Stomach (tissue), 9 donors: ENCODE measurements around the gene GRK3. TPM values are rescaled to one million over a fixed set of nuclear protein-coding genes. Genes with fewer than 3 reads are reported as not detected.

Experiments used
- DNase-seq, 2 donors: peaks; one replicate each; pipeline versions ENCODE4 v3.0.0 to v3.0.0-alpha.2; 2013 to 2019
- H3K27ac ChIP-seq, 5 donors: fragments of 200-600 bp in 4 of 5; sonication (generic) in 4 of 5; one replicate each; pipeline ENCODE4 v1.5.1; 2013 to 2019; ENCODE audit warnings: mild to moderate bottlenecking in 1 of 5, moderate library complexity in 1 of 5
- H3K27me3 ChIP-seq, 3 donors: fragments of 200-600 bp; sonication (generic); one replicate each; pipeline ENCODE4 v1.5.1; 2017 to 2019; ENCODE audit warnings: mixed run types in 1 of 3
- H3K36me3 ChIP-seq, 4 donors: fragments of 200-600 bp; sonication (generic); 1 replicate in 3 of 4; 2 replicates in 1 of 4; pipeline ENCODE4 v1.5.1; 2016 to 2019
- H3K4me1 ChIP-seq, 4 donors: fragments of 200-600 bp; sonication (generic); one replicate each; pipeline ENCODE4 v1.5.1; 2016 to 2019
- H3K4me3 ChIP-seq, 4 donors: fragments of 200-600 bp; sonication (generic) in 3 of 4; one replicate each; pipeline ENCODE4 v1.5.1; 2016 to 2019; ENCODE audit warnings: mild to moderate bottlenecking in 1 of 4
- H3K9me3 ChIP-seq, 4 donors: fragments of 200-600 bp; sonication (generic); one replicate each; pipeline ENCODE4 v1.5.1; 2016 to 2019
- EP300 ChIP-seq: sonication (generic); formaldehyde crosslinking; IDR thresholded peaks from one replicate; pipeline ENCODE4 v1.6.1; 2017; ENCODE audit warnings: antibody characterized with exemption
- POLR2A ChIP-seq, 4 donors: fragments of 450-650 bp; IDR thresholded peaks; one replicate each; pipeline ENCODE4 v1.6.1; 2016; ENCODE audit warnings: antibody characterized with exemption in 4 of 4, control low read depth in 2 of 4, mild to moderate bottlenecking in 1 of 4, moderate library complexity in 1 of 4
- POLR2AphosphoS5 ChIP-seq, 3 donors: sonication (generic); formaldehyde crosslinking; IDR thresholded peaks; one replicate each; pipeline ENCODE4 v1.6.1; 2016; ENCODE audit warnings: antibody characterized with exemption in 3 of 3
- WGBS, 5 donors: extraction: QIAGEN DNeasy Blood & Tissue Kit in 3 of 5; methylation state at CpG; one replicate each; pipeline versions ENCODE4 v1.1.5 to v1.1.7; 2013 to 2018; 5-methylcytosine and 5-hydroxymethylcytosine counted together
- intact Hi-C: fragments of 100-400 bp; cut with DNase I; formaldehyde crosslinking; loops from one replicate; pipeline ENCODE4 v1.15.1; 2023; ENCODE audit warnings: low total_unique reads
- polyA plus RNA-seq, 3 donors: library from polyadenylated mRNA; stranded (reverse); fragments of 200-250 nt; gene quantifications; one replicate each; pipeline ENCODE4 v1.2.3, GENCODE V29; 2013
- total RNA-seq, 5 donors: library from RNA; depleted of rRNA; stranded (reverse); fragments of >200 nt; gene quantifications; one replicate each; pipeline versions ENCODE4 v1.1.0 to v1.2.3, GENCODE V29; 2014 to 2016
- TF ChIP-seq, protein P1 (sequence below), 7 experiments: fragments of 450-650 bp in 4 of 7; fragments of 200-600 bp in 3 of 7; sonication (generic) in 3 of 7; IDR thresholded peaks; one replicate each; pipeline ENCODE4 v1.5.1; 2016 to 2019; ENCODE audit warnings: antibody characterized with exemption in 7 of 7, control low read depth in 2 of 7, mild to moderate bottlenecking in 1 of 7
- donor health status: healthy with polysubstance abuse.
- donor health status: Bipolar disorder and iron deficiency.
- donor health status: healthy.

Gene GRK3
- total and polyA plus RNA-seq, 8 donors, result 0.87 to 29.5 (median 4.1) TPM

DNA sequence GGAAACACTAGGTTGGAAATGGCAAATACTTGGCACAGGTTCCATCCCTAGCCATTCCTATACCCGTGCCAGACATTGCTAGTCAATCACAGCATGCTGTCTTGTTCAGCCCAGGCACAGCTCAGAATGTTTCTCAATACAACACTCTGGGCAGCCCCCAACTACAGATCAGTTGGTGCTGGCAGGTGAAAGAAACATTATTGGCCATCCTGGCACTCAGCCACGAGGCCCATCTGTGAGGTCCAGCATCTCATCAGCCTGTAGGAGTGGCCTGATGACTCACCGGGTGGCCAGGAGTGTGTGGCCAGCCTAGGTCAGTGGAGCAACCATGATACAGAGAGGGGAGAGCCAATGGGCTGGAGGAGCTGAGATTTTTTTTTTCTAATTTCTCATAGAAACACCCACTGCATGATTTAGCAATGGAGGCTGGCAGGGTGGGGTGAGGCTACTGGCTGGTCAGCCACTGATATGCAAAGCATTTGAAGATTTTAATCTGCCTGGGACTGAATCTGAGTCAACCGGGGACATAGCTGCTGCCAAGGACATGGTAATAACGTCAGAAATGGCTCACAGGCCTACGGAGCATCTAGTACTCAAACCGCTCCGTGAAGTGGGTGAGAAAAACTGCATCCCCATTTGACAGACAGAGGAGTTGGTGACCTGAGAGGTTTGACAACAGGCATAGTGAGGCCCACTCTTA is 182.9 kb downstream of the GRK3 start:
- peak; percentile 20 to 74 for DNase-seq
- Histone ChIP-seq H3K4me1 (peaks cover 0 to 18% (median 0%) of the 10 kb centered on the region in 4 donors), H3K4me3 (no peak overlapping the region), H3K27ac (peak overlapping the region; percentile 18 to 72 (median 54)), H3K9me3 (no peaks in the 10 kb centered on the region), H3K36me3 (no peaks in the 10 kb centered on the region), H3K27me3 (peaks cover 0 to 12% (median 0%) of the 10 kb centered on the region in 3 donors)
- TF ChIP-seq, protein P1, sequence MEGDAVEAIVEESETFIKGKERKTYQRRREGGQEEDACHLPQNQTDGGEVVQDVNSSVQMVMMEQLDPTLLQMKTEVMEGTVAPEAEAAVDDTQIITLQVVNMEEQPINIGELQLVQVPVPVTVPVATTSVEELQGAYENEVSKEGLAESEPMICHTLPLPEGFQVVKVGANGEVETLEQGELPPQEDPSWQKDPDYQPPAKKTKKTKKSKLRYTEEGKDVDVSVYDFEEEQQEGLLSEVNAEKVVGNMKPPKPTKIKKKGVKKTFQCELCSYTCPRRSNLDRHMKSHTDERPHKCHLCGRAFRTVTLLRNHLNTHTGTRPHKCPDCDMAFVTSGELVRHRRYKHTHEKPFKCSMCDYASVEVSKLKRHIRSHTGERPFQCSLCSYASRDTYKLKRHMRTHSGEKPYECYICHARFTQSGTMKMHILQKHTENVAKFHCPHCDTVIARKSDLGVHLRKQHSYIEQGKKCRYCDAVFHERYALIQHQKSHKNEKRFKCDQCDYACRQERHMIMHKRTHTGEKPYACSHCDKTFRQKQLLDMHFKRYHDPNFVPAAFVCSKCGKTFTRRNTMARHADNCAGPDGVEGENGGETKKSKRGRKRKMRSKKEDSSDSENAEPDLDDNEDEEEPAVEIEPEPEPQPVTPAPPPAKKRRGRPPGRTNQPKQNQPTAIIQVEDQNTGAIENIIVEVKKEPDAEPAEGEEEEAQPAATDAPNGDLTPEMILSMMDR (IDR thresholded peaks at IDR 0.05), result no peak
- TF ChIP-seq POLR2AphosphoS5 (IDR thresholded peaks at IDR 0.05), result peak in 1 of 3 donors; percentile 20
- intact Hi-C loops, result no loop called here
- 57 to 65% (median 58%) methylated on average over 8 of the region's 8 CpGs for WGBS, 5 donors

DNA sequence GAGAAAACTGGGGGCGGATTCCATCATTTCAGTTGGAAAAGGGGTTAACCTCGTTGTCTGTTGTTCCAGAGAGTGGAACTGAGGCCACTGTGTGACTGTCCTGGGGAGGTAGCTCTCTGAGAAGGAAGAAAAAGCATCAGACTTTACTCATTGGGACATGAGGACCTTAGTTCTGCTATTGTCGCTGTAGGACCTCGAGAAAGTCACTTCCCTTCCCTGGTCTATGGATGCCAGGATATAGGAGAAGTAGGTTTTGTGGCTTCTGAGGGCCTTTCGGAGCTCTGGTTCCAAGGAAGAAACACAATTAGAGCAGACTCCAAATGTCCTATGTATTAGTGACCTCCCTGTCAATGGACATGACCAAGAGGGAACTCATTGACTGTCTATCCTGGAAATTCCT is 183.7 kb downstream of the GRK3 start:
- H3K27me3 ChIP-seq, result peaks cover 0 to 6% (median 0%) of the 10 kb centered on the region in 3 donors
- intact Hi-C loops, result no loop called here
- 74 to 87% (median 79%) methylated on average over 5 of the region's 5 CpGs for WGBS, 5 donors

DNA sequence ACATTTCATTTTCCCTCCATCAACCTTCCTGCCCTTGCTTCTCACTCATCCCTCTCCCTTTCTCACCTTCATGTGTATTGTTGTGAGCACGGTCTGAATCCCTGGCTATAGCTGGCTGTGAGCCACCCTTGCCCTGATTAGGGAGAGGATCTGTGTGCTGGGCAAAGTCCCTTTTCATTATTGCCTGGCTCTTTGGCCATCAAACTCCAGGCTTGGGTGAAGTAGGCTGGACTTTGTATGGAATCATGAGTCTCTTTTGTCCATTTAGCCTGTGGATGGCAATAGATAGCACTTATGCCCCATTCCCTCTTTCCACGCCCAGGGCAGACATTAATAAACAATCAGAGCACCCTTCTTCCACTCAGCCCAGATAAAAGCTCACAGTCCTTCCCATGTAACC is 184.2 kb downstream of the GRK3 start:
- Histone ChIP-seq H3K27ac (peak overlapping the region in 4 of 5 donors; percentile 19 to 54 (median 36)), H3K4me3 (no peak overlapping the region), H3K9me3 (no peaks in the 10 kb centered on the region), H3K36me3 (no peaks in the 10 kb centered on the region), H3K27me3 (peaks cover 0 to under 1% (median 0%) of the 10 kb centered on the region in 3 donors), H3K4me1 (peaks cover 0 to 18% (median 0%) of the 10 kb centered on the region in 4 donors)
- TF ChIP-seq, protein P1 (IDR thresholded peaks at IDR 0.05), result no peak
- TF ChIP-seq POLR2AphosphoS5 (IDR thresholded peaks at IDR 0.05) (peak in 1 of 3 donors; percentile 11), EP300 (no peak)
- DNase-seq, result peak; percentile 27 to 55
- intact Hi-C loops, result no loop called here
- 20 to 45% (median 39%) methylated on average over 2 of the region's 2 CpGs for WGBS, 5 donors

More for the DNA sequence above, 183.7 kb downstream of the GRK3 start:
- H3K27ac ChIP-seq, result peak overlapping the region; percentile 19 to 72 (median 54)
- H3K4me3 ChIP-seq, result no peak overlapping the region
- DNase-seq, result no peak
- no peaks in the 10 kb centered on the region for H3K9me3 ChIP-seq
- TF ChIP-seq EP300 (no peak), POLR2A (IDR thresholded peaks at IDR 0.05) (no peak), POLR2AphosphoS5 (IDR thresholded peaks at IDR 0.05) (no peak)
- TF ChIP-seq, protein P1 (IDR thresholded peaks at IDR 0.05), result no peak
- peaks cover 0 to 18% (median 0%) of the 10 kb centered on the region in 4 donors for H3K4me1 ChIP-seq
- H3K36me3 ChIP-seq, result no peaks in the 10 kb centered on the region

DNA sequence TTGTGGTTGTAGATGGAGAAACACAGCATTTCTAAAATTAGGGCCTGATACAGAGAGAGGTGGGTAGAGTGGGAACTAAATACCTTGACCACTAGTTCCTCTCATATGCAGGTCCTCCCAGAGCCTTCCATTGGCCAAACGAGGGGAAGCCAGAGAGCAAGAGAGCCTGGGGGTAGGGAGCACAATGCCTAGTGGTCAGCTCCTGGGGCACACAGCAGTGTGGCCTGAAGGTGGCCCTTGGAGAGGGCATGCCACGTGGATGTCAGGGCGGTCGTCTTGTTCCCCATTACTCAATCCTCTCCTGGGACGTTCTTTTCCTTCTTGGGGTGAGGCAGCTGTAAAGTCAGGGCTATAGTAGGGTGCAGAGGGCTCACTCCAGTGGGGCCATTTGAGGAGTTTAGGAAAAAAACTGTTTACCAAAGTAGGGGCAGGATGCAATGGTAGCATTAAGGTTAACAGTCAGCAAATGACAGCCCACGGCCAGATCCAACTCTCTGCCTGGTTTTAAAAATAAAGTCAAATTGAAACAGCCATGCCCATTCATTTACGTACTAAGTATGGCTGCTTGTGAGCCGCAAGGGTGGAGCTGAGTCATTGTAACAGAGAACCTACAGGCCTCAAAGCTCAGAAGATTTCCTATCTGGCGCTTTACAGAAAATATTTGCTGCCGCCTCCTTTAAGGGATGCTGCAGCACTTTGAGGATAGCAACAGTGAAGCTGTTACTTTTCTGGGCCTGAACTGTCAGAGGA is 185.1 kb downstream of the GRK3 start:
- Histone ChIP-seq H3K27me3 (no peaks in the 10 kb centered on the region), H3K4me1 (peaks cover 0 to 18% (median 0%) of the 10 kb centered on the region in 4 donors), H3K36me3 (no peaks in the 10 kb centered on the region), H3K9me3 (no peaks in the 10 kb centered on the region), H3K4me3 (no peak overlapping the region), H3K27ac (peak overlapping the region in 3 of 5 donors; percentile 33 to 54 (median 40))
- no peak for DNase-seq
- intact Hi-C loops, result no loop called here
- 64 to 75% (median 69%) methylated on average over 10 of the region's 10 CpGs for WGBS, 5 donors
- no peak for TF ChIP-seq POLR2A (IDR thresholded peaks at IDR 0.05)
- TF ChIP-seq POLR2AphosphoS5 (IDR thresholded peaks at IDR 0.05), result no peak
- TF ChIP-seq, protein P1 (IDR thresholded peaks at IDR 0.05), result no peak
